ENCODE measurements around the gene CELSR1.

CELSR1 gene

GRCh38 chr22:46331496-46331895, 205.9 kb downstream of the CELSR1 start:
- Histone ChIP-seq H3K4me2 (no peak overlapping the region), H3K36me3 (ENCODE audit: insufficient read depth) (no peaks in the 10 kb centered on the region; the same call in 1 of the 2 replicates), H3K4me1 (ENCODE audit: low read depth, poor library complexity, severe bottlenecking) (peaks cover 19% of the 10 kb centered on the region), H3K27me3 (ENCODE audit: insufficient read depth, low read depth) (no peaks in the 10 kb centered on the region), H3K9ac (no peak overlapping the region), H3K79me2 (ENCODE audit: insufficient read depth, low read depth) (peaks cover 8% of the 10 kb centered on the region), H3K4me3 (IDR thresholded peaks at IDR 0.05; ENCODE audit: insufficient read depth, low read depth, low read length) (no peak overlapping the region), H4K20me1 (ENCODE audit: insufficient read depth) (no peaks in the 10 kb centered on the region), H2AFZ (ENCODE audit: low read depth) (no peak overlapping the region), H3K27ac (no peak overlapping the region)
- TF ChIP-seq, protein P1, sequence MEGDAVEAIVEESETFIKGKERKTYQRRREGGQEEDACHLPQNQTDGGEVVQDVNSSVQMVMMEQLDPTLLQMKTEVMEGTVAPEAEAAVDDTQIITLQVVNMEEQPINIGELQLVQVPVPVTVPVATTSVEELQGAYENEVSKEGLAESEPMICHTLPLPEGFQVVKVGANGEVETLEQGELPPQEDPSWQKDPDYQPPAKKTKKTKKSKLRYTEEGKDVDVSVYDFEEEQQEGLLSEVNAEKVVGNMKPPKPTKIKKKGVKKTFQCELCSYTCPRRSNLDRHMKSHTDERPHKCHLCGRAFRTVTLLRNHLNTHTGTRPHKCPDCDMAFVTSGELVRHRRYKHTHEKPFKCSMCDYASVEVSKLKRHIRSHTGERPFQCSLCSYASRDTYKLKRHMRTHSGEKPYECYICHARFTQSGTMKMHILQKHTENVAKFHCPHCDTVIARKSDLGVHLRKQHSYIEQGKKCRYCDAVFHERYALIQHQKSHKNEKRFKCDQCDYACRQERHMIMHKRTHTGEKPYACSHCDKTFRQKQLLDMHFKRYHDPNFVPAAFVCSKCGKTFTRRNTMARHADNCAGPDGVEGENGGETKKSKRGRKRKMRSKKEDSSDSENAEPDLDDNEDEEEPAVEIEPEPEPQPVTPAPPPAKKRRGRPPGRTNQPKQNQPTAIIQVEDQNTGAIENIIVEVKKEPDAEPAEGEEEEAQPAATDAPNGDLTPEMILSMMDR (conservative IDR thresholded peaks at IDR 0.05; ENCODE audit: low read depth, low read length) = no peak

- no peak overlapping the region for H3K4me3 ChIP-seq (IDR thresholded peaks at IDR 0.05; ENCODE audit: insufficient read depth, low read depth, low read length)
- TF ChIP-seq, protein P1 (conservative IDR thresholded peaks at IDR 0.05; ENCODE audit: low read depth, low read length) = no peak
- peaks cover 16% of the 10 kb centered on the region for H3K4me1 ChIP-seq (ENCODE audit: low read depth, poor library complexity, severe bottlenecking)
- no peaks in the 10 kb centered on the region; the same call in 1 of the 2 replicates for H3K36me3 ChIP-seq (ENCODE audit: insufficient read depth)
- H3K9ac ChIP-seq = no peak overlapping the region
- no peak overlapping the region for H2AFZ ChIP-seq (ENCODE audit: low read depth)
- no peak overlapping the region for H3K4me2 ChIP-seq
- H3K27ac ChIP-seq = no peak overlapping the region
- no peaks in the 10 kb centered on the region for H4K20me1 ChIP-seq (ENCODE audit: insufficient read depth)
- H3K79me2 ChIP-seq (ENCODE audit: insufficient read depth, low read depth) = no peaks in the 10 kb centered on the region; the same call in 1 of the 2 replicates
- H3K27me3 ChIP-seq (ENCODE audit: insufficient read depth, low read depth) = no peaks in the 10 kb centered on the region
Observed at GRCh38 chr22:46330426-46330825, 207.0 kb downstream of the CELSR1 start.

DNA sequence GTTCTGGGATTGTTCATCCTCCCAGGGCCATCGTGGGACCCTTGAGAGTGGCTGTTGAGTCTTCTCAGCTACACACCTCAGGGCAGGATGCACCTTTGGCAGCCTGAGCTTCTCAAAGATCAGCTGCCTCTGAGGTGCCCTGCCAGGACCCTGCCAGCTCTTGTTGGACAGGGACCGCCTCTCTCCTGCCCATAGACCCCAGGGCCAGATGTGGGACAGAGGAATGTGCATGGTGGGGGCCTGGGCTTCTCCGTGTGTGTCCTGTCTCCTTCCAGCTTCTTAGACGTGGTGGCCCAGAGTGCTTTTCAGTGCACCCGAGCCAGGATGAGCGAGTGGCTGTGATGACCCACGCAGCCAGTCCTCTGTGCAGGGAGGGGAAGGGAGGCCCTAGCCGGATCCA, 207.8 kb downstream of the CELSR1 start:
- Histone ChIP-seq H3K27me3 (ENCODE audit: insufficient read depth, low read depth) (no peaks in the 10 kb centered on the region), H3K36me3 (ENCODE audit: insufficient read depth) (no peaks in the 10 kb centered on the region; the same call in 1 of the 2 replicates), H3K4me2 (no peak overlapping the region), H3K79me2 (ENCODE audit: insufficient read depth, low read depth) (no peaks in the 10 kb centered on the region), H3K4me1 (ENCODE audit: low read depth, poor library complexity, severe bottlenecking) (peaks cover 16% of the 10 kb centered on the region), H4K20me1 (ENCODE audit: insufficient read depth) (no peaks in the 10 kb centered on the region), H3K4me3 (IDR thresholded peaks at IDR 0.05; ENCODE audit: insufficient read depth, low read depth, low read length) (no peak overlapping the region), H3K9ac (no peak overlapping the region), H2AFZ (ENCODE audit: low read depth) (no peak overlapping the region), H3K27ac (no peak overlapping the region)
- TF ChIP-seq, protein P1 (conservative IDR thresholded peaks at IDR 0.05; ENCODE audit: low read depth, low read length) = no peak

DNA sequence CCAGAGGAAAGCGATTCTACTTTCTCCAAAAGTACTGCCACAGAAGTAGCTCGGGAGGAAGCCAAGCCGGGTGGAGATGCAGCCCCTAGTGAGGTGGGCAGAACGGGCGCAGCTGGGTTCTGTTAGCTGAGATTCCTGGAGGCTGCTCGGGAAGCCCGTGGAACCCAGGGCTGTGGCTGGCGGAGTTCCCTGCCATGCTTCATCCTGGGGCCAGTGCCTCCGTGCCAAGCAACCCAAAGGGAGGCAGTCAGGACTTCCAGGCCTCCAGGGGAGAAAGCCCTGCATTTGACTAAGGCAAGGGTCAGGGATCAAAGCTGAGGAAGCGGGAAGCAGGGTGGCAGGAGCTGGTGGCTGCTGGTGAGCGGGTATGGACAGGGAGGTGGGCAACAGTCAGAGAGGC, 208.6 kb downstream of the CELSR1 start:
- Histone ChIP-seq H2AFZ (ENCODE audit: low read depth) (no peak overlapping the region), H3K36me3 (ENCODE audit: insufficient read depth) (no peaks in the 10 kb centered on the region; the same call in 1 of the 2 replicates)

More for the DNA sequence above, 208.6 kb downstream of the CELSR1 start:
- Histone ChIP-seq H3K9ac (no peak overlapping the region), H3K4me2 (no peak overlapping the region), H3K27ac (no peak overlapping the region), H4K20me1 (ENCODE audit: insufficient read depth) (no peaks in the 10 kb centered on the region), H3K27me3 (ENCODE audit: insufficient read depth, low read depth) (no peaks in the 10 kb centered on the region), H3K4me1 (ENCODE audit: low read depth, poor library complexity, severe bottlenecking) (peaks cover 9% of the 10 kb centered on the region), H3K79me2 (ENCODE audit: insufficient read depth, low read depth) (no peaks in the 10 kb centered on the region), H3K4me3 (IDR thresholded peaks at IDR 0.05; ENCODE audit: insufficient read depth, low read depth, low read length) (no peak overlapping the region)
- TF ChIP-seq, protein P1 (conservative IDR thresholded peaks at IDR 0.05; ENCODE audit: low read depth, low read length) = no peak
